ENCODE data around the gene FGF7. TPM values are rescaled to one million over a fixed set of nuclear protein-coding genes. Genes with fewer than 3 reads are reported as not detected.

The FGF7 gene
- total and polyA plus RNA-seq, 12 donors = 0.48 to 14.2 (median 5.2) TPM

- no peak for DNase-seq
- intact Hi-C loops (cut with DNase I) = loop anchor here (10.0 kb wide), 2 partner anchors 193 to 563 kb away; no protein-coding TSS in a partner anchor
- Histone ChIP-seq H3K27me3 (no peaks in the 10 kb centered on the region), H3K9me3 (replicated peaks in 1 of 3) (no peaks in the 10 kb centered on the region), H3K36me3 (replicated peaks in 1 of 2) (no peaks in the 10 kb centered on the region), H3K27ac (no peak overlapping the region), H3K4me1 (replicated peaks in 1 of 2) (no peaks in the 10 kb centered on the region), H3K4me3 (peak overlapping the region in 1 of 4 donors; percentile 27)
- TF ChIP-seq CTCF (IDR thresholded peaks at IDR 0.05) (no peak), POLR2A (IDR thresholded peaks at IDR 0.05) (no peak)
Observed at GRCh38 chr15:49427372-49427771, 4.3 kb downstream of the FGF7 start.

GRCh38 chr15:49428409-49429095 lies 5.5 kb downstream of the FGF7 start:
- no peaks in the 10 kb centered on the region for H3K27me3 ChIP-seq
- DNase-seq = no peak
- intact Hi-C loops (cut with DNase I) = loop anchor here (10.0 kb wide), 2 partner anchors 194 to 564 kb away; no protein-coding TSS in a partner anchor
- H3K9me3 ChIP-seq (replicated peaks in 1 of 3) = no peaks in the 10 kb centered on the region
- TF ChIP-seq POLR2A (IDR thresholded peaks at IDR 0.05) (no peak), CTCF (IDR thresholded peaks at IDR 0.05) (no peak)
- no peaks in the 10 kb centered on the region for H3K4me1 ChIP-seq (replicated peaks in 1 of 2)
- WGBS, 4 donors = 78 to 85% (median 82%) methylated on average over 5 of the region's 5 CpGs
- peak overlapping the region in 1 of 4 donors; percentile 27 for H3K4me3 ChIP-seq
- H3K36me3 ChIP-seq (replicated peaks in 1 of 2) = no peaks in the 10 kb centered on the region
- H3K27ac ChIP-seq = peak overlapping the region in 1 of 5 donors; percentile 23

- H3K4me1 ChIP-seq (replicated peaks in 1 of 2) = no peaks in the 10 kb centered on the region
- H3K27ac ChIP-seq = no peak overlapping the region
- WGBS, 4 donors = 73 to 90% (median 85%) methylated on average over 1 of the region's 1 CpG
- H3K27me3 ChIP-seq = no peaks in the 10 kb centered on the region
- H3K9me3 ChIP-seq (replicated peaks in 1 of 3) = no peaks in the 10 kb centered on the region
- DNase-seq = no peak
- intact Hi-C loops (cut with DNase I) = no loop called here
- no peaks in the 10 kb centered on the region for H3K36me3 ChIP-seq (replicated peaks in 1 of 2)
- no peak overlapping the region for H3K4me3 ChIP-seq
- TF ChIP-seq POLR2A (IDR thresholded peaks at IDR 0.05) (no peak), CTCF (IDR thresholded peaks at IDR 0.05) (no peak)
Observed at GRCh38 chr15:49430046-49430445, 7.0 kb downstream of the FGF7 start.

DNA sequence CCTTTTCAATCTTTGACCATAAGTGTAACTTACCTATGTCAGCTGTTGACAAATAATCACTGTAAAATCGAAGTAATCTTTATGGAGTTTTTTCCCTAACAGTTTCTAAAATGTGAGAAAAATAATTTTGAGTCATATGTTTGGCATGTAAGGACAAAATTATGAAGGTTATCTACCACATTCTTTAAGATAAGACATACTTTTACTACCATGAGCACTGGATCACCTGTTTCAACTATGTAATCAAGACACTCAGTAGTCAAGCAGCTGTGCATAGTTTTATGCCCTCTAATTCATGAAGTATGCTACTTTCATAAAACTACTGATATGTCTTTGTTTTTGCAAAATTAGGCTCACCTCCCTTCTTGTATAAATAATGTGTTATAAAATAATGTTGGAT lies 12.1 kb downstream of the FGF7 start:
- intact Hi-C loops (cut with DNase I) = no loop called here
- H3K9me3 ChIP-seq (replicated peaks in 1 of 3) = no peaks in the 10 kb centered on the region
- no peak overlapping the region for H3K27ac ChIP-seq
- H3K27me3 ChIP-seq = no peaks in the 10 kb centered on the region
- H3K4me1 ChIP-seq (replicated peaks in 1 of 2) = no peaks in the 10 kb centered on the region
- no peaks in the 10 kb centered on the region for H3K36me3 ChIP-seq (replicated peaks in 1 of 2)
- DNase-seq = no peak
- no peak overlapping the region for H3K4me3 ChIP-seq
- WGBS, 4 donors = 75 to 89% (median 80%) methylated on average over 1 of the region's 1 CpG
- TF ChIP-seq CTCF (IDR thresholded peaks at IDR 0.05) (no peak), POLR2A (IDR thresholded peaks at IDR 0.05) (no peak)

Measured in adrenal gland (tissue), 12 donors.